ENCODE data around the gene MMEL1. TPM values are rescaled to one million over a fixed set of nuclear protein-coding genes. Genes with fewer than 3 reads are reported as not detected.
A peak's percentile ranks its signal among the peaks of the same experiment; 100 is the strongest.

Gene MMEL1
- total and polyA plus RNA-seq, 3 donors from 2014 or later, result 17.2 to 36.4 (median 18.8) TPM

DNA sequence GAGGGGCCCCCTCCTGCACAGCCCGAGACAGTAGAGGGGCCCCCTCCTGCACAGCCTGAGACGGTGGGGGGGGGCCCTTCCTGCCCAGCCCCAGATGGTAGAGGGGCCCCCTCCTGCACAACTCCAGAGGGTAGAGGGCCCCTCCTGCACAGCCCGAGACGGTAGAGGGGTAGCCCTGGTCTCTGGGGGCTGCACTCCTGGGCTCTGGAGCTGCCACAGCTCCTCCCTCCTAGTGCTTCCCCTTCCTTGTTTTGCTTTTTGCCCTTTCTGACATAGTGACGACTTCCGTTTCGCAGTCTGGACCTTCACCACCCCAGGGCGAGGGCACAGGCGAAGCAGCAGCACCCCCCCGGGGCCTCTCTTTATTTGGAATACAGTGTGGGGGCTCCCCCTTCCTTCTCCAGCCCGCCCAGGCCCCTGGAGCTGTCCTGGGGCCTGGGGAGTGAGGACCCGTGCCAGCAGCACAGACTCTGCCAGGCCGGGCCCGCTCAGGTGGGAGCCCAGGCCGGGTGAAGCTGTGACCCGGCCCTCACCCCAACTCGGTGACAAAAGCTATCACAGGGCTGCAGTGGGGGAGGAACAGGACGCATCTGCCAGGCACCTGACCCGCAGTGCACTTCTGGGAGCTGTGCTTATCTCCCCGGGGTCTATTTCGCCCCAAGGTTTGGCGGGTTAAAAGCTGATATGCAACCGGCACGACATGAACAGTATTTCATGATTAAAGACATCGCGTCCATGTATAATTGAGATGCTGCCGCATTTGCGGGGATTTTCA, 47.3 kb downstream of the MMEL1 start:
- Histone ChIP-seq H3K36me3 (ENCODE audit: low read depth, missing control alignments) (no peaks in the 10 kb centered on the region), H3K4me3 (peak overlapping the region; percentile 86 to 92), H3K27me3 (no peaks in the 10 kb centered on the region), H3K27ac (peak overlapping the region; percentile 97), H3K9me3 (no peaks in the 10 kb centered on the region), H3K4me1 (peaks cover 14% of the 10 kb centered on the region)
- no peak for TF ChIP-seq POLR2A (IDR thresholded peaks at IDR 0.05)
- TF ChIP-seq, protein P1, sequence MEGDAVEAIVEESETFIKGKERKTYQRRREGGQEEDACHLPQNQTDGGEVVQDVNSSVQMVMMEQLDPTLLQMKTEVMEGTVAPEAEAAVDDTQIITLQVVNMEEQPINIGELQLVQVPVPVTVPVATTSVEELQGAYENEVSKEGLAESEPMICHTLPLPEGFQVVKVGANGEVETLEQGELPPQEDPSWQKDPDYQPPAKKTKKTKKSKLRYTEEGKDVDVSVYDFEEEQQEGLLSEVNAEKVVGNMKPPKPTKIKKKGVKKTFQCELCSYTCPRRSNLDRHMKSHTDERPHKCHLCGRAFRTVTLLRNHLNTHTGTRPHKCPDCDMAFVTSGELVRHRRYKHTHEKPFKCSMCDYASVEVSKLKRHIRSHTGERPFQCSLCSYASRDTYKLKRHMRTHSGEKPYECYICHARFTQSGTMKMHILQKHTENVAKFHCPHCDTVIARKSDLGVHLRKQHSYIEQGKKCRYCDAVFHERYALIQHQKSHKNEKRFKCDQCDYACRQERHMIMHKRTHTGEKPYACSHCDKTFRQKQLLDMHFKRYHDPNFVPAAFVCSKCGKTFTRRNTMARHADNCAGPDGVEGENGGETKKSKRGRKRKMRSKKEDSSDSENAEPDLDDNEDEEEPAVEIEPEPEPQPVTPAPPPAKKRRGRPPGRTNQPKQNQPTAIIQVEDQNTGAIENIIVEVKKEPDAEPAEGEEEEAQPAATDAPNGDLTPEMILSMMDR (IDR thresholded peaks at IDR 0.05), result no peak
- WGBS, 2 donors, result 0 to 2% methylated on average over 19 to 28 of the region's 28 CpGs
- peak; percentile 74 for DNase-seq
- intact Hi-C loops (cut with DNase I; ENCODE audit: low total_unique reads), result no loop called here

DNA sequence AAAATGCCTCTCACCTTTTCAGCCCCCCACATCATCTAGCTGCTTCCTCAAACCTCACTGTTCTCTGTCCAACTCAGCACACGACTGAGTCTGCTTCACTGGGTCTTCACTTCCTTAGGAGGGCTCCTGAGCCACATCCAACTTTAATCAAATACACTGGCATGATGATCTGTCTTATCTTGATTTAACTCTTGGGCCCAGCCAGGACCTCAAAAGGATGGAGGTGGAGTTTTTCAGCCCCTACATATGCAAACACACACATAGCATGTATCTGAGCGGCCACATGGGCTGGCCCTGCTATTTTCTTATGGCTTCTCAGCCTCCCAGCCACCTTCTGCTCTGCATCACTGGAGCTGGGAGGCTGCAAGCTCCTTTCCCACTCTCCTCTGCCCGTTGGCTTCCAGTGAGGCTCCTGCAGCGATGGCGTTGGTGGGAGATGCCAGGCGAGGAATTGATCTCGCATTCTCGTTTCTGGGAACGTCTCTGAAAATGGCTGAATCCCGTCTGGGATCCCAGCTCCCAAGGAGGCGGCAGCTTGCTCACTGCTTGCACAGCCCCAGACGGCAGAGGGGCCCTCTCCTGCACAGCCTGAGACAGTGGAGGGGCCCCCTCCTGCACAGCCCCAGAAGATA, 48.0 kb downstream of the MMEL1 start:
- H3K9me3 ChIP-seq, result no peaks in the 10 kb centered on the region
- no peak for DNase-seq
- no peak for TF ChIP-seq POLR2A (IDR thresholded peaks at IDR 0.05)
- TF ChIP-seq, protein P1 (IDR thresholded peaks at IDR 0.05), result no peak
- intact Hi-C loops (cut with DNase I; ENCODE audit: low total_unique reads), result no loop called here
- H3K27ac ChIP-seq, result peak overlapping the region; percentile 97
- H3K4me3 ChIP-seq, result peak overlapping the region; percentile 86 to 92
- WGBS, 2 donors, result 27 to 38% methylated on average over 5 to 12 of the region's 12 CpGs
- H3K36me3 ChIP-seq (ENCODE audit: low read depth, missing control alignments), result no peaks in the 10 kb centered on the region
- H3K27me3 ChIP-seq, result no peaks in the 10 kb centered on the region
- peaks cover 14% of the 10 kb centered on the region for H3K4me1 ChIP-seq

DNA sequence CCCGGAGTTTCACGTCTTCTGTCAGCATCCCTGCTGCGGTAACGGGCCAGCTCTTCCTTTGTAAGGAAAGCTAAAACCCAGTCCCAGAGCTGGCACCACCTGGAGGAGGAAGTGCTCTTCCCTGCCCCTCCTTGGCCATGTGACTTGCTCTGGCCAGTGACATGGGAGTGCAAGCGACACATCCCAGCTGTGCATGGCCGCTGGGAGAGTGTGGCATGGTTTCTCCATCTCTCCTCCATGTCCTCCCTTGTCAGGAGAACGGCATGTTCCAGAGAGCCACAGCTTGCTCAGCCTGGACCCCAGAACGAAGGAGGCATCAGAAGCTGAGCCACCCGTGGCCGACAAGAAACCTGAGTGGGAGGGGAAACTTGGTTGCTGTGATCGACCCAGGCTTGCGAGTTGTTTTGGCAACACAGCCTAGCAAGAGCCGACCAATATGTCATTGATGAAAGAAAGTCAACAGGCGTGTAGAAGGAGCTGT, 48.9 kb downstream of the MMEL1 start:
- no peak for DNase-seq
- H3K27me3 ChIP-seq, result no peaks in the 10 kb centered on the region
- H3K4me3 ChIP-seq, result no peak overlapping the region
- 64 to 70% methylated on average over 14 of the region's 14 CpGs for WGBS, 2 donors
- intact Hi-C loops (cut with DNase I; ENCODE audit: low total_unique reads), result no loop called here
- H3K36me3 ChIP-seq (ENCODE audit: low read depth, missing control alignments), result no peaks in the 10 kb centered on the region
- no peak overlapping the region for H3K27ac ChIP-seq
- TF ChIP-seq, protein P1 (IDR thresholded peaks at IDR 0.05), result no peak
- TF ChIP-seq POLR2A (IDR thresholded peaks at IDR 0.05), result no peak
- peaks cover 14% of the 10 kb centered on the region for H3K4me1 ChIP-seq
- no peaks in the 10 kb centered on the region for H3K9me3 ChIP-seq

DNA sequence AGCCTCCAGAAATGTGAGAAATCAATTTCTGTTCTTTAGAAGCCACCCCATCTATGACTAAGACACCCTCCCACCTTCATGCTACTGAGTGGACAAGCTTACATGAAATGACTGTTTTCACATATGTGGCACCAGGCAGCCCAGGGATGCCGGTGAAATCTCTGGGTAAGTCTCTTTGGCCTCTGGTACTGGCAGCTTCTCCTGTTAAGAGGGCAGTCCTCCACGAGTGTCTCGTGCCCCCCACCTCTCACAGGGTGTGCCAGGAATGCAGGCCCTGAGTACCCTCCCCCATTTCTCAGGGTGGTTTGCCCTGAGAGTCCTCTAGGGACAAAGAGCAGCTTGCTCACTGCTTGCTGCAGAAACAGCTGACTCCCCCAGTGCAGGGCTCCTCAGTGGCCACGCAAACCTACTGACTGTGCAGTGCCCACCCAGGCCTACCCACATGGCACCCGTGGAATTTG, 49.5 kb downstream of the MMEL1 start:
- Histone ChIP-seq H3K27me3 (no peaks in the 10 kb centered on the region), H3K27ac (no peak overlapping the region), H3K4me1 (peaks cover 14% of the 10 kb centered on the region), H3K36me3 (ENCODE audit: low read depth, missing control alignments) (no peaks in the 10 kb centered on the region), H3K4me3 (no peak overlapping the region), H3K9me3 (no peaks in the 10 kb centered on the region)
- WGBS, 2 donors, result 80 to 86% methylated on average over 5 of the region's 5 CpGs
- DNase-seq, result no peak
- TF ChIP-seq, protein P1 (IDR thresholded peaks at IDR 0.05), result no peak
- TF ChIP-seq POLR2A (IDR thresholded peaks at IDR 0.05), result no peak
- intact Hi-C loops (cut with DNase I; ENCODE audit: low total_unique reads), result no loop called here

All from testis (tissue), 3 donors.